BLaER1 treated with 17β-estradiol and CSF1 and Interleukin-3, amounts not matched to agents 10 nM and 100 nM (cell line): ENCODE measurements around the gene DNAH5.

Source experiments
- H3K27ac ChIP-seq, 11 experiments: shearing (Covaris generic); formaldehyde crosslinking; 2 replicates each; pipeline ENCODE4 v1.8.1; 2022
- H3K27me3 ChIP-seq, 11 experiments: shearing (Covaris generic); formaldehyde crosslinking; 2 replicates each; pipeline ENCODE4 v1.8.1; 2022
- H3K36me3 ChIP-seq, 11 experiments: shearing (Covaris generic); formaldehyde crosslinking; 2 replicates each; pipeline ENCODE4 v1.8.1; 2022
- H3K4me1 ChIP-seq, 10 experiments: shearing (Covaris generic); formaldehyde crosslinking; 2 replicates each; pipeline ENCODE4 v1.8.1; 2022
- H3K4me2 ChIP-seq, 11 experiments: shearing (Covaris generic); formaldehyde crosslinking; 2 replicates each; pipeline ENCODE4 v1.8.1; 2022
- H3K4me3 ChIP-seq, 10 experiments: shearing (Covaris generic); formaldehyde crosslinking; 2 replicates each; pipeline ENCODE4 v1.8.1; 2022
- H3K9ac ChIP-seq, 11 experiments: shearing (Covaris generic); formaldehyde crosslinking; 2 replicates each; pipeline ENCODE4 v1.8.1; 2022
- H3K9me3 ChIP-seq, 11 experiments: shearing (Covaris generic); formaldehyde crosslinking; replicated peaks in 1 of 11; 2 replicates each; pipeline ENCODE4 v1.8.1; 2022
- H4K20me1 ChIP-seq, 11 experiments: shearing (Covaris generic); formaldehyde crosslinking; 2 replicates each; pipeline ENCODE4 v1.8.1; 2022
- Cebpa-rat ChIP-seq, 11 experiments: shearing (Covaris generic); IDR thresholded peaks; 2 replicates each; pipeline ENCODE4 v1.8.1; 2022

The DNAH5 gene

DNA sequence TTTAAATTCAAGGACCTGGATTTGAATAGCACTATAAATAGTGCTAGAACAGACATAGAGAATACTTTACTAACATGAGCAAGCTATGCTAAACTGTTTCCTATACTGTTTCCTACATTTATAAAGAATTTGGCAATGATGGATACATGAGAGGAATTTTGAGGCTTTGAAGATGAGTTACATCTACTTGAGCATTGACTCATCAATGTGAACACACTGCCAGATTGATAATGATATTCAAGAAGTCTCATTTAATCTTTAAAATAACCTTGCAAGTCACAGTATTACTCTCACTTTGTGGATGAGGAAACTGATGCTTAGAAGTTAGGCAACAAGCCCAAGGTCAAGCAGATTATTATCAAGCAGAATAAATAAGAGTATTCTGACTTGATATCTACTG, 281.9 kb downstream of the DNAH5 start:
- Histone ChIP-seq H4K20me1 (no peaks in the 10 kb centered on the region), H3K9ac (no peak overlapping the region), H3K4me3 (no peak overlapping the region), H3K4me1 (peaks cover 0 to 44% (median 11%) of the 10 kb centered on the region in 10 experiments; a peak in 10 of 20 replicates), H3K9me3 (no peaks in the 10 kb centered on the region), H3K4me2 (no peak overlapping the region), H3K36me3 (no peaks in the 10 kb centered on the region), H3K27me3 (no peaks in the 10 kb centered on the region), H3K27ac (no peak overlapping the region)
- TF ChIP-seq Cebpa-rat (IDR thresholded peaks at IDR 0.05), result no peak

DNA sequence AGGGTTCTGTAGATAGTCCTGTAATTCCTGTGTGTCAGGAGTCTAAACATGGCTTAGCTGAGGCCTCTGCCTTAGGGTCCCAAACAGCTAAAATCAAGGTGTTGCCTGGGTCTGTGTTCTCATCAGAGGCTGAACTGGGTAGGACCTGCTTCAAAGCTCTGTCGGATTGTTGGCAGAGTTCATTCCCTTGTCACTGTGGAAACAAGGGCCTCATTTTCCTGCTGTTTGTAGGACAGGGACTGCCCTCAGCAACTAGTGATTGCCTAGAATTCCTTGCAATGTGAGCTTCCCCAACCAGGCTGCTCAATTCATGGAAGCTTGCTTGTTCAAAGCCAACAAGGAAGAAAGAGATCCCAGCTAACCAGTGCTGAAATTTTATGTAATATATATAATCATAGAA, 283.2 kb downstream of the DNAH5 start:
- no peak for TF ChIP-seq Cebpa-rat (IDR thresholded peaks at IDR 0.05)
- Histone ChIP-seq H3K9me3 (no peaks in the 10 kb centered on the region), H3K27me3 (no peaks in the 10 kb centered on the region), H3K36me3 (no peaks in the 10 kb centered on the region), H4K20me1 (no peaks in the 10 kb centered on the region), H3K9ac (no peak overlapping the region), H3K4me1 (peaks cover 0 to 41% (median 11%) of the 10 kb centered on the region in 10 experiments; a peak in 10 of 20 replicates), H3K4me2 (no peak overlapping the region), H3K27ac (no peak overlapping the region), H3K4me3 (no peak overlapping the region)

DNA sequence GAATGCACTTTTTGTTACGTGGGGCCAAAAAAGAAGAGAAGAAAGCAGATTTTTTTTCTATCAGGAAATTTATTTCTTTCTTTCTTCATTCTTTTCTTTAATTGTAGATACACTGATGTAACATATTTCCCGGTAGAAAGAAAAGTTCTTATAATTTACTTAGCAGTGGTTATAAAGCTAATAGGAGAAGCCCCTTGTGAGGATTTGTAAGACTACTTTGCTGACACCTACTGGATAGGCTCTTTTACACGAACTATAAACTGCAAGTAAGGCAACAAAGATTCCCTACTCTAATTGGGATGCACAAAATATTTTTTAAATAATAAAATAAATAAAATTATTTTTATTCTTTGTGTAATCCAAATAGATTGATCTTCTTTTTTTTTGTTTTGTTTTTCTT, 284.4 kb downstream of the DNAH5 start:
- TF ChIP-seq Cebpa-rat (IDR thresholded peaks at IDR 0.05), result no peak
- Histone ChIP-seq H3K4me1 (peaks cover 0 to 41% (median 11%) of the 10 kb centered on the region in 10 experiments; a peak in 10 of 20 replicates), H4K20me1 (no peaks in the 10 kb centered on the region), H3K4me3 (no peak overlapping the region), H3K36me3 (no peaks in the 10 kb centered on the region), H3K9me3 (no peaks in the 10 kb centered on the region), H3K27ac (no peak overlapping the region), H3K4me2 (peak overlapping the region in 2 of 11 experiments; percentile 17 to 41; a peak in 3 of 22 replicates), H3K27me3 (no peaks in the 10 kb centered on the region), H3K9ac (no peak overlapping the region)

DNA sequence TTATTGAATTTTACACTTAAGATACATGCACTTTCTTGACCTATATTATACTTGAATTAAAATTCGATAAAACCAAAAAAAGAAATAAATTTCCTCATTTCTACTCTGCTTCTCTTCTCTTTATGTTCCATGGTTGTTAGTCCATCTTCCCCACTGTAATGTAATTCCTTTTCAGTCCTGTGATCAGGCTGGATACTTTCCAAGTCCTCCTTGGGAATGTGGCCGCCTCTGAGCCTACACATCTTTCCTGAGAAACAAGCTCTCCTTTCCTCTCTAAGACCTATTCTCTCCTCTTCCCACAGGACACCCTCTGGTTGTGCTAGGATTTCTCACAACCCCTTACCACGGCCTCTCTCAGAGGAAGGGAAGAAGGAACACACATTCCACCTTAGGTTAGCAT, 285.1 kb downstream of the DNAH5 start:
- peaks cover 0 to 34% (median 10%) of the 10 kb centered on the region in 10 experiments; a peak in 10 of 20 replicates for H3K4me1 ChIP-seq
- H4K20me1 ChIP-seq, result no peaks in the 10 kb centered on the region
- no peak overlapping the region for H3K9ac ChIP-seq
- no peaks in the 10 kb centered on the region for H3K27me3 ChIP-seq
- H3K36me3 ChIP-seq, result no peaks in the 10 kb centered on the region
- H3K4me3 ChIP-seq, result no peak overlapping the region
- H3K27ac ChIP-seq, result no peak overlapping the region
- H3K4me2 ChIP-seq, result peak overlapping the region in 1 of 11 experiments; percentile 17; a peak in 1 of 22 replicates
- no peak for TF ChIP-seq Cebpa-rat (IDR thresholded peaks at IDR 0.05)
- H3K9me3 ChIP-seq, result no peaks in the 10 kb centered on the region

DNA sequence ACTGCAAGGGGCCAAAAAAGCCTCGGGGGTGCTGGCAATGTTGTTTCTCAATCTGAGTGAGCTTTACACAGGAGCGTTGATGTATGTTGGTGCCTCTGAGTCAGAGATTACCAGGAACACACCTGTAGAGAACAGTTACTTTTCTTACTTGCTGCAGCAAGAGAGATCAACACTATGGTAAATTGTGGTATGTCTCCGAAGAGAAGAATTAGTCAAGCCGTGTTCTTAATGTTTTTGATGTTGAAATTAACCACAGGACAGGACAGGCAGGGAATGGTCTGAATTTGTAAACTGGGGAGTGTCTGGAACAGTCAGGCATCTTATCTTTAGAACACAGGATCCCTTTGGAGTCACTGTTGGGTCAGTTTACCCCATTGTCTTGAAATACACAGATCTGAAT, 285.7 kb downstream of the DNAH5 start:
- H3K27ac ChIP-seq, result no peak overlapping the region
- no peaks in the 10 kb centered on the region for H4K20me1 ChIP-seq
- no peak overlapping the region for H3K4me2 ChIP-seq
- no peak overlapping the region for H3K4me3 ChIP-seq
- no peak for TF ChIP-seq Cebpa-rat (IDR thresholded peaks at IDR 0.05)
- H3K4me1 ChIP-seq, result peaks cover 0 to 28% (median 3%) of the 10 kb centered on the region in 10 experiments; a peak in 10 of 20 replicates
- H3K27me3 ChIP-seq, result no peaks in the 10 kb centered on the region
- no peaks in the 10 kb centered on the region for H3K9me3 ChIP-seq
- H3K9ac ChIP-seq, result no peak overlapping the region
- no peaks in the 10 kb centered on the region for H3K36me3 ChIP-seq

DNA sequence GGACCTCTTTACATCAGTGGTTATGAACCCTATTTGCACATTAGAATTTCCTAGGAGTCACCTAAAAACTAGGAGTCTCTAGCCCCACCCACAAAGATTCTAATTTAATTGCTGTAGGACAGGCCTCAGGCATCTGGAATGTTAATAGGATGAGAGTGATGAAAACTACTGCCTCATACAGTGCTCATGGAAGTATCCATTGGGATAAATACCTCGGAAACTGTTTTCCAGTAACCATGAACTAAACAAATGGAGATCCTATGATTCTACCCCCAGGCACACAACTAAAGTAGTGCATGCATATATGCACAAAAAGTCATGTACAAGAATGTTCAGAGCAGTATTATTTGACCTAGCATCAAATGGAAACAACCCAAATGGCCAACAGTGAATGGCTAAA, 286.3 kb downstream of the DNAH5 start:
- Histone ChIP-seq H3K27ac (no peak overlapping the region), H3K4me1 (peaks cover 0 to 21% (median 0%) of the 10 kb centered on the region in 10 experiments; a peak in 6 of 20 replicates), H3K9me3 (no peaks in the 10 kb centered on the region), H3K4me2 (no peak overlapping the region), H3K27me3 (no peaks in the 10 kb centered on the region), H3K36me3 (no peaks in the 10 kb centered on the region), H4K20me1 (no peaks in the 10 kb centered on the region), H3K4me3 (no peak overlapping the region), H3K9ac (no peak overlapping the region)
- no peak for TF ChIP-seq Cebpa-rat (IDR thresholded peaks at IDR 0.05)

DNA sequence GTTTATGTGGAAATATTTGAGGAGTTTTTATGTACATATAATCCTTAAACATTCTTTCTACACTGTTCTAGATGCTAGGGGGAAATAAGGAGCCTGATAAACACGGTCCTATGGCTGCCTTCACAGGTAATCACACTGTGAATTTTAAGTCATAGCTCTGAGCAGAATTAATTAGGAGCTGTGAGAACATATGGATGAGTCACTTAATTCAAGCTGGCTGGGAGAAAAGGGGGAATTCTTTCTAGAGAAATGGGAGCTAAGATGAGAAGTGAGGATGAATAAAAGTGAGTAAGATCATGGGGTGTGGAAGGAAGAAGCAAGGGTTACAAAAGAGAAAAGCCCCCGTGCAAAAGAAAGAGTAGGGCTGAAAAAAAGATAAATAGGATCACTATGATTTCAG, 290.8 kb downstream of the DNAH5 start:
- H3K27me3 ChIP-seq, result no peaks in the 10 kb centered on the region
- no peaks in the 10 kb centered on the region for H3K4me1 ChIP-seq
- H3K9ac ChIP-seq, result no peak overlapping the region
- H3K27ac ChIP-seq, result no peak overlapping the region
- H3K4me2 ChIP-seq, result no peak overlapping the region
- no peak for TF ChIP-seq Cebpa-rat (IDR thresholded peaks at IDR 0.05)
- H4K20me1 ChIP-seq, result no peaks in the 10 kb centered on the region
- no peak overlapping the region for H3K4me3 ChIP-seq
- no peaks in the 10 kb centered on the region for H3K9me3 ChIP-seq
- no peaks in the 10 kb centered on the region for H3K36me3 ChIP-seq

DNA sequence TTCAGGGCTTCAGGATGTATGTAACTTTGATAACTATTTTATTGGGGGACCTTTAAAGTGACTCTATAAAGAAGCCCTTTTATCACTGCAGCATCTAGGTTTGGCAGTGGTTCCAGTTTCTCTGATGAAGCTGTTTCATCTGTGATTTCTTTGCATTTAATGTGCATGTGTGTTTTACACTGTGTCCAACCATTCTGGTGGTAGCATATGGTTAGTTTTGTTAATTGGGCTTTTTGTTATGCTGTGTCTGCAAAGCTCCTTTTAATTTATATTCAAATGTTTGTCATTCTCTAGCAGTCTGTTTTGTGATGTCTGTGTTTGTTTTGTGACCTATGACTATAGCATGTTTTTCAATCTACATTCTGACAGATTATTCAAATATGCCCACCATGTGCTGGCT, 294.8 kb downstream of the DNAH5 start:
- Histone ChIP-seq H3K27ac (no peak overlapping the region), H3K9me3 (no peaks in the 10 kb centered on the region), H3K9ac (no peak overlapping the region), H3K27me3 (no peaks in the 10 kb centered on the region), H3K4me1 (no peaks in the 10 kb centered on the region), H3K4me3 (no peak overlapping the region), H4K20me1 (no peaks in the 10 kb centered on the region), H3K36me3 (no peaks in the 10 kb centered on the region), H3K4me2 (no peak overlapping the region)
- no peak for TF ChIP-seq Cebpa-rat (IDR thresholded peaks at IDR 0.05)

DNA sequence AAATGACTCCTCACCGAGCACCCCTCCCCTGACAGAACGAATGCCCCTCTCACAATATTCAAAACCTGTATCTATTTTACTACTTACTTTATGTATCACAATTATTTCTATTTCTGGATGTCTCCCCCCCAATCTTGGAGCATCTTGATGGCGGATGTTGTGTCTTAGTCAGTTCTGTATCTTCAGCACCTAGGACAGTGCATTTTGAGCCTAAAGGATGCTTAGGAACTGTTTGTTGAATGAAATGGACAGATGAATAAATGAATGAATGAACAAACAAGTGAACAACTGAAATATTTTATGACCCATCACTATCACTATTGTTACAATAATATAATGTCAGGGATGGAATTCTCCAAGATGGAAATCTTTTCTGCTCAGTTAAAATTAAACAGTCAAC, 295.7 kb downstream of the DNAH5 start:
- H3K4me3 ChIP-seq, result no peak overlapping the region
- H3K4me2 ChIP-seq, result no peak overlapping the region
- H3K9ac ChIP-seq, result no peak overlapping the region
- H3K27me3 ChIP-seq, result no peaks in the 10 kb centered on the region
- no peaks in the 10 kb centered on the region for H4K20me1 ChIP-seq
- no peaks in the 10 kb centered on the region for H3K9me3 ChIP-seq
- no peaks in the 10 kb centered on the region for H3K4me1 ChIP-seq
- no peaks in the 10 kb centered on the region for H3K36me3 ChIP-seq
- H3K27ac ChIP-seq, result no peak overlapping the region
- no peak for TF ChIP-seq Cebpa-rat (IDR thresholded peaks at IDR 0.05)

DNA sequence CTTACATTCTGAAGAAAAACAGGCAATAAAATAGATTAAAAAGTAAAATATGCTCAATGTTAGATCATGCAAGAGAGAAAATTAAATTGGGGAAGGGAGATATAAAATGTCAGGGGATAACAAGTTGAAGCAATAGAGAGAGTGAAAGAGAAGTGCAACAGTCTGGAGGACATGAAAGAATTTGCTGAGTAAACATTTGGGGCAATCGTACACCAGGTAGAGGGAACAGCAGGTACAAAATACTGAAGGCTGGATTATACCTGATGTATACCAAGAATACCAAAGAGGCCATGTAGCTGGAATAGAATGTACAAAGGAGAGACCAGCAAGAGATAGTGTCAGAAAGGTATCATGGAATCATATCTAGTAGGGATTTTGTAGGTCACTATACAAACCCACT, 300.8 kb downstream of the DNAH5 start:
- H3K4me1 ChIP-seq, result no peaks in the 10 kb centered on the region
- TF ChIP-seq Cebpa-rat (IDR thresholded peaks at IDR 0.05), result no peak
- H3K9me3 ChIP-seq, result no peaks in the 10 kb centered on the region
- H3K27me3 ChIP-seq, result no peaks in the 10 kb centered on the region
- H3K27ac ChIP-seq, result no peak overlapping the region
- H3K36me3 ChIP-seq, result no peaks in the 10 kb centered on the region
- H3K4me3 ChIP-seq, result no peak overlapping the region
- H4K20me1 ChIP-seq, result no peaks in the 10 kb centered on the region
- no peak overlapping the region for H3K4me2 ChIP-seq
- H3K9ac ChIP-seq, result no peak overlapping the region
